Adipose tissue (tissue), 3 donors: ENCODE results near the gene SYTL2. TPM values are rescaled to one million over a fixed set of nuclear protein-coding genes. Genes with fewer than 3 reads are reported as not detected.

Source experiments
- H3K27ac ChIP-seq: one replicate; pipeline ENCODE4 v1.5.1; 2013; ENCODE audit warnings: low read depth, low read length
- WGBS, 3 donors: extraction: QIAGEN DNeasy Blood & Tissue Kit; methylation state at CpG; one replicate each; pipeline ENCODE4 v1.1.7; 2013; 5-methylcytosine and 5-hydroxymethylcytosine counted together
- polyA plus RNA-seq, 3 donors: library from polyadenylated mRNA; stranded (reverse); fragments of 200-250 nt; gene quantifications; one replicate each; pipeline ENCODE4 v1.2.3, GENCODE V29; 2013
- donor health status: healthy with polysubstance abuse.
- donor health status: Bipolar disorder and iron deficiency.
- donor health status: healthy.

The SYTL2 gene
- polyA plus RNA-seq, 3 donors, result 1.2 to 11.0 (median 10.1) TPM

DNA sequence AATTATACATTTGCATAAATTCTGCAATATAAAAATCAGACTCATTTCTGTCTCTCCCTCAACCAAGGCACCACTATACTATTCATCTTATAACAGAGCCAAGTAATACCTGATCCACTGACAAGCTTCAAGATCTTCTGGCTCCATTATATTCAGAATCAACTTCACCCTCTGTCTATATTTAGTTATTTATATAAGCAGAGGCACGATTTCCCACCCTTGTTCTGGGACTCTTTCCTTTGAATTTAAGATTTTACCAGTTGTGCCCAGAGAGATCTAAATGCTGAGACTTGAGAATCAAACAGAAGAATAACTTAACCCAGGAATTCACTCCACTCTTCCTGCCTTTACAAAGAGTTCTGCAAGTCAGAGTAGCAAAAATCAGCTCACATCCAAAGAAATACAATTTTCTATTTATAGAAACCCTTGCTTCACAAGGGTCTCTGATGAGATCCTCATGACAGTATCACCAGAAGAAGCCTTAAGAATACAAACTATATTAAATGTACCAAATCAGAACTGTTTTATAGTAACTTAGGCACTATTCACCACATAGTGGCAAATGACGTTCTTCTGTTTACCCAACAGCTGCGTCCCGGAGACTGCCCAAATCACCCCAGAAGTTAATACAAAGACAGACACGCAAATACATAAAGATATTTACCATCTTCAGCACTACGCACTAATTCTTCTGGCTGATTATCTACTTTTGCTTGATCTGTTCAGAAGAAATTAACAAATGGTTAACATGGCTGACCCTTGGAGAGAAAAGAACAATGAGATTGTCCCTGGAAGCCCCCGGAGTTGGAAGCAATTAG lies 92.6 kb downstream of the SYTL2 start:
- 32 to 66% (median 65%) methylated on average over 7 of the region's 7 CpGs for WGBS, 3 donors

DNA sequence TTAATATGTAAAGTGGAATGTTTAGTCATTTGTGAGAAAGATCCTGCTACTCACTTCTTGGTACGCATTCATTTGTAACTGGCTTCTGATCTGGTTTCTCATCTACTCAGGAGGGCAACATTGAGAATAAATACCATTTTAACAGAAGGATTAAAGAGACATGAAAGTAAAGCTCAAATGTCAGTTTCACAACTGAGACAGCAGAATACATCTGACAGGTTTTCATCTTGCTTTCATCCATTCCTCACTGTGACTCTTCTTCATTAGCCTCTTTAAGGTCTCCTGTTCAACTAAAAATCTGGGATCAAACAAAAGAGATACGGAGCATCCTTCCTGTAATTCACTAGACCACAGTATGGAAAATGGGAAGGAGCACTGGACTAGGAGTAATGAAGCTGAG lies 93.5 kb downstream of the SYTL2 start:
- no peak overlapping the region for H3K27ac ChIP-seq
- WGBS, 3 donors, result 84 to 93% (median 88%) methylated on average over 2 of the region's 2 CpGs

More for the DNA sequence above, 92.6 kb downstream of the SYTL2 start:
- no peak overlapping the region for H3K27ac ChIP-seq

DNA sequence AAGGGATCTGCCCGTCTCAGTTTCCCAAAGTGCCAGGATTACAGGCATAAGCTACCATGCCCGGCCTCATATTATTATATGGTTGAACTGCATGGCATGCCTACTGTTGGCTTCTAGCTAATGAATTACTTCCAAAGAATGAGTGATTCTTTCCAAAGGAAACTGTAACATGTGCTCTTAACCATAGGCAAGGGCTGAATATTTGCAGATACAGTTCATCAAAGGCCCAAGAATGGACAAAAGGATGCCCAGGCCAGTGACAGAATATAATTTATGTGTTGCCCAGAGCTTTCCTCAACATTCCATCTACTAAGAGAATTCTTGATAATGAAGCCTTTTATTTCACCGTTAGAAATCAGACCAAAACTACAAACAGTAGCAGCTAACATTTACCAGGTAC lies 98.0 kb downstream of the SYTL2 start:
- no peak overlapping the region for H3K27ac ChIP-seq

DNA sequence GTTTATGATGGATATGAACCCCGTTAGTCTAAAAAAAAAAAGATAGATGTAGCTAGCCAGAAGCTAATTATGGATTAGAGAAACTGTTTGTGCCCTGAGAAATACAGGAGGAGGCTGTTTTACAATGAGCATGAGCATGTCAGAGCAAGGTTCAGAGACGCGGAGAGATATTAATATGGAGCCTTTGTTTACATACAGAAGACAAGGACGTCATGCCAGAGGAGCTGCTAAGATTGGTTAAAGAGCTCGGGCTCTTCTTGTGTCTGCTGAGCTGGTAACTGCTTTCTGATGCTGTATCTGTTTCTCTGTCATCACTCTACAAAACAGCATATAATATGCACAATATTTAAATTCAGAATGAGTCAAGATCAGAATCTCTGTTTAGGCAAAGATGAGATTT lies 100.0 kb downstream of the SYTL2 start:
- 52 to 71% (median 71%) methylated on average over 5 of the region's 5 CpGs for WGBS, 3 donors
- H3K27ac ChIP-seq, result no peak overlapping the region

More for the DNA sequence above, 98.0 kb downstream of the SYTL2 start:
- WGBS, 3 donors, result 83 to 92% (median 86%) methylated on average over 3 of the region's 3 CpGs

DNA sequence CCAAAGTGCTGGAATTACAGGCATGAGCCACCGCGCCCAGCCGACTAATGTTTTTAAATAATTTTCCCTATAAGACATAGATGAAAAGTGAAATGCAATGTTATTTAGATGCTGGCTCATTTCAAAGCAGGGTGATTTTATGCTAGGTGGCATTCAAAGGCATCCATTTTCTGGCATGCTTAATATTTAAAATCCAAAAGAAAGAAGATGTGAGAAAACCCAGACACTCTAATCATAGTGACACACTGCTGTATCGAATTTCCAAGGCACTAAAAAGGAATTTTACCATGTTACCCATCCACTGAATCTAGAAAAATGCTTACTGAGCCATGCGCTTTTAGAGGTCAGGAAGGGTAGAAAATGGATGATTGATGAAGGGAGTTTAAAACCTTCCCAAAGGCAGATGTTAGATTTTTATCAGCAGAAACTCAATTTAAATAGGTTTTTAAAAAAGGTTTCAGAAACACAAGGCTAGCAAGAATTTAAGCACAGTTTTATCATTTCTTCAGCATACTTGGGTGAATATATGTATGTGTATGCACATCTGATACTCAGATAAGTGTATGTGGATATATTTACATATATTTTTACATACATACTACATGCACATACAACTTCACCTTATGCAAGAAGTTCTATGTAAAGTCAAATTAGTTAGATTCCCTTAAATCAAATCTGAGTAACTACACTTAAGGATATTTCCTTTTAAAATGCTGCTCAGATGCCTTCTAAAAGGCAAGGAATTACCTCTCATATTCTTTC lies 100.8 kb downstream of the SYTL2 start:
- no peak overlapping the region for H3K27ac ChIP-seq
- 78 to 87% (median 85%) methylated on average over 5 of the region's 5 CpGs for WGBS, 3 donors

DNA sequence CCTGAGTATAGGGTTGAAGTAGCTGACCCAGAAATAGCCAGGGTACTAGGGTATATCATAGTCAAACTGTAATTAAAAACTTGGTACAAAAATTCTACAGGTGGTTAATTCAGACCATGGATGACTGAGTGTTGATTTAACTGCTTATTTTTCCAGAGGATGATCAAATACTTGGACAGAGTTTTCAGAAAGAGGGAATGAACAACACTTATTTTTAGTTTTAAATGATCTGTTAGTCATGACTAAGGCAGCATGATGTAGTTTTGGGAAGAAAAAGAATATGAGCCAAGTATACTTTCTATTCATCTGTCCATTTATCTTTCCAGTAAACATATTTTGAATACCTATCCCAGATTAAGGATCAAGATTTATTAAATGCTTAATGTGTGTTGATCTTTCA lies 105.1 kb downstream of the SYTL2 start:
- H3K27ac ChIP-seq, result no peak overlapping the region

DNA sequence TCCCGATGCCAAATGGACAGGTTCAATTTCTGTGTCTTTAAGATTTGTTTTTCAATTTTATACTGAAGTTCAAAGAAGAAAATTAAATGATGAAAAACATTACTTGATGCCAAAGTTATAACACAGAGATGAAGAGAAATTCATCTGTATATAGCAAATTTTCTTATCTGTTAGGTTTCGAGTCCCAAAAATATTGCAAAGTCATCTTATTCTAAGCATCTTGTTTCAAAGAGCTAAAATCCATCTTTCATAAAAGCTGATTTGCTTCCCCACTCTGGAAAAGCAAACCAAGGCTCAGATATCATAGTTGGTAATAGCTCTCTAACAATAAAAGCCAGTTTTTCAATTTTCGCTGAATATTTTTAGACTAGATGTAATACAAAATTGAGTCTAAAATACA lies 106.0 kb downstream of the SYTL2 start:
- no peak overlapping the region for H3K27ac ChIP-seq
- 93 to 98% (median 98%) methylated on average over 3 of the region's 3 CpGs for WGBS, 3 donors

DNA sequence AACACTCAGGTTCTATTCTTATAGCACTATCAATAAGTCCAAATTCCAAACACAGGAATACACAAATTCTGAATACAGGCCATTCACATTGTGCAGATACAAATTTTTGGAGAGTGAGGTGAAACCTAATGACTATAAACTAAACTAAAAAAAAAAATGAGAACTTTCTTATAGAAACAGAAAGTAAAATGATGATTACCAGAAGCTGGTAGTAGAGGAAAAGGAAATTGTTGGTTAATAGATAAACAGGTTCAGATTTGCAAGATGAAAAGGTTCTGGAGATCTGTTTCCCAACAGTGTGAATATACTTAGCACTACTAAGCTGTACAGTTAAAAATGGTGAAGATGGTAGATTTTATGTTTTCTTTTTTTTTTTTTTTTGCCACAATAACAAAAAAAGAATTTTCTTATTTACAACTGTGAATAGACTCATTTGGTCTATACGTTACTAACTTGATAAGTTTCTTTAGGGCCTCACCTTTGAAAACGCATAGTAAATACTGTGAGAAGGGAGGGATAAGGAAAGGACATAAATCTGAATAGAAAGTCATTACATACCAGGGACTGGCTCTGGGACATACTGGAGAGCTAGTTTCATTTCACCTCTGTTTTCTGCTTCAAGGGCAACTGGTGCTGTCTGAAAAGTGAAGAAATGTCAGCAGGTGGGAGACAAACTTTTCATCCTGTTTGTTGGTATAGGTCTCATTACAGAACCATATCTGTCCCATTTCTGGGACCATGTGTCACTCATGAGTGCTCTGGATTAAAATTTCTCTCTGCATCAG lies 110.8 kb downstream of the SYTL2 start:
- H3K27ac ChIP-seq, result no peak overlapping the region
- WGBS, 3 donors, result 66 to 81% (median 77%) methylated on average over 2 of the region's 2 CpGs

DNA sequence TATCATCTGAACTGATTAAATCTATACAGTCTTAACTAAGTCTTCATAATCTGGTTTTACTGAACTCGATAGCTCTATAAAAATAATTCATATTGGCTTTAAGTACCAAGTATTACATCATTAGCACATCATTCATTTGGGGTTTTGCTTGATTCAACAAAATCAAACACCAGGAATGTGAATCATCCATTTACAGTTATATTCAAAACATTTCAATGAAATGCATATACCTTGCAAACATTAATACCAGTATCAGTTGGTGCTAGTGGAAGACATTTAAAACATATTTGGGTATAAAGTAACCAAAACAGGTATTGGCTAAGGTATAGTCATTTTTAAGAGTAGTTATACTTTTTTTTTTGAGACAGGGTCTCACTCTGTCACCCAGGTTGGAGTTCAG lies 112.7 kb downstream of the SYTL2 start:
- 66 to 91% (median 84%) methylated on average over 1 of the region's 1 CpG for WGBS, 3 donors

DNA sequence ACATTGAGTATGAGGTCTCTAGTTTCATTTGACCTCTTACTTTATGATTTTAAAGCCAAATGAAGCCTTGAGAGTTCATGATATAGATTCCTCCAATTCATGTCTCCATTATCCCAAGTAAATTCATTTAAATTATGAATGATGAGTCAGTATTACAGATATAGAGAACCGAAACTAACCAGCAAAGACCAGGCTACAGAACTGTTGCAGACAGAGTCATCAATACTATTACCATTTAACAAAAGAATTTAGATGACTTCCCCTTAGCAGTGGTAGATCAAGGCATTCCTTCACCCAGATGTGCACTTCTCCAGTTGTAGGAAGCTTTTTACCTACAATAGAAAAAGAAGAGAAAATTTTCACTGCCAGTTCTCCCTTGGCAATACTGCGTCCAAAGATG lies 113.2 kb downstream of the SYTL2 start:
- WGBS, 3 donors, result 88 to 92% (median 91%) methylated on average over 2 of the region's 2 CpGs
- no peak overlapping the region for H3K27ac ChIP-seq

More for the DNA sequence above, 112.7 kb downstream of the SYTL2 start:
- no peak overlapping the region for H3K27ac ChIP-seq

DNA sequence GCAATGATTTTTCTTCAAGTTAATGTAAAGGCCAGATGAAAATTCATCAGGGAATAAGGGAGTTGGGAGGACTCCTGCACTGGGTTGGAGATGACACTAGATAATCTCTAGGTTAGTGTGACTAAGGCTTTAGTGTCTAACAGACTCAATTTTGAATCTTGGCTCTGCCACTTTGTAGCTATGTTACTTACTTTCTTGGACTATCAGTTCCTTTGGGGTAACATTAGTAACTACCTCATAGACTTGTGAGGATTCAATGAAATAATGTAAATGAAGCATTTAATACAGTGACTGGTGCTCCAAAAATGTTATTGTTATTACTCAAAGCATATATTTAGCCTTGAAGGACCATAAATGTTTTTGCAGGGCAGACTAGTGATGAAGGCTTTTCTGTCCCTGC lies 115.4 kb downstream of the SYTL2 start:
- no peak overlapping the region for H3K27ac ChIP-seq

DNA sequence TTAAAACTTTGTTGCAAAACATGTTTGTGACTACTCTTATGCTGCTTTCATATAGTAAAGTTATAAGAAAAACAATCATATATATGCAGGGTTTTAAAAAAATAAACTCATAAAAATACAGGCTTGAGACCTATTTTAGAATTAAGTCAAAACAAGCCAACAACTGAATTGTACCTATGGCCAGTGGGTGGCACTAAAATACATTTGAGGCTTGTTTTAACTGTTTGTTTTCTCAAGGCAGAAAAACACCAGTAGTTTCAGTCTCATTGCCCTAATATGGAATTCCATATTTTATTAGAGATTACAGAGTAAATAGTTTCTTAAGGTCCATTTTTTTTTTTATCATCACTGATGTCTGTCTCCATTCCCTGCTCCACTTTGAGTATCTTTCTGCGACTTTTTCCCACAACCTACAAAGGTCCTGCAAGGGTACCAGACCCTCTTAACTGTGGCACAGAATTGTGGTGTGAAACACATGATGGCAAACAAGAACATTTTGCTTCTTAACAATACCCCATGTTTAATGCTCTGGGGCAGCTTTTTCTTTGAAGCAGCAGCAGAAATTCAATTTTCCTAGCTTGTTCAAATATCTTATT lies 116.5 kb downstream of the SYTL2 start:
- H3K27ac ChIP-seq, result no peak overlapping the region
- WGBS, 3 donors, result 93 to 98% (median 97%) methylated on average over 1 of the region's 1 CpG

DNA sequence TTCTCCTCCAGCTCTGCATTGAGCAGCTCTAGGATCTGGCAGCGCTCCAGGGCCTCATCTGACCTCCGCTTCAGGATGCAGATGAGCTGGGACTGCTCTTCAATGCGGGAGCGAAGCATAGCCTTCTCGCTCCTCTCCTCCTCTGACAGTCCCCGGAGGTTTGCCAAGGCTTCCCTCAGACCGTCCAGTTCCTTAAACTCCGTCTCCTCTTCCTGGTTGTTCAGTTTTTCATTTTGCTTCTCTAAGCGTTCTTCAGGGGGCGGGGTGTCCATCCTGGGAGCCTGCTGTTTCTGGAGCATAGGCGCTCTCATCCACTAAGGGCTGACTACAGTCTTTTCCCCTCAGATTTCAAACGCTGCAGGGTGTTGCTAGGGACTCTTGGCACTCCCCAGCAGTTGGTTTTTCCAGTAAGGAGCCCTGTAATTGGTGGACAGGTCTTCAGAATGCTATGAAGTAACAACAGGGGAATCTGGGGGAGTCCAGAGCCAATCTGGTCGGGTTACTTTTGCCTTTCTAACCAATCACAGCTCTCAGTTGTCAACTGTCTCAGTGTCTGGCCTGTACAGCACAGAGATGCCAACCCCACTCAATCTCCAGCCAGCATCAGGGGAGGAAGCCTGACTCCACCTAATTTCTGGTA lies 125.0 kb downstream of the SYTL2 start, which contains the start of gene CCDC89:
CCDC89 (minus strand) TSS at position 376 of the 640 bp plus-strand sequence; CDS start at position 311, 65 bp downstream.
- H3K27ac ChIP-seq, result no peak within 1 kb of the TSS
- 37 to 68% (median 44%) methylated on average over 13 of the region's 13 CpGs for WGBS, 3 donors

DNA sequence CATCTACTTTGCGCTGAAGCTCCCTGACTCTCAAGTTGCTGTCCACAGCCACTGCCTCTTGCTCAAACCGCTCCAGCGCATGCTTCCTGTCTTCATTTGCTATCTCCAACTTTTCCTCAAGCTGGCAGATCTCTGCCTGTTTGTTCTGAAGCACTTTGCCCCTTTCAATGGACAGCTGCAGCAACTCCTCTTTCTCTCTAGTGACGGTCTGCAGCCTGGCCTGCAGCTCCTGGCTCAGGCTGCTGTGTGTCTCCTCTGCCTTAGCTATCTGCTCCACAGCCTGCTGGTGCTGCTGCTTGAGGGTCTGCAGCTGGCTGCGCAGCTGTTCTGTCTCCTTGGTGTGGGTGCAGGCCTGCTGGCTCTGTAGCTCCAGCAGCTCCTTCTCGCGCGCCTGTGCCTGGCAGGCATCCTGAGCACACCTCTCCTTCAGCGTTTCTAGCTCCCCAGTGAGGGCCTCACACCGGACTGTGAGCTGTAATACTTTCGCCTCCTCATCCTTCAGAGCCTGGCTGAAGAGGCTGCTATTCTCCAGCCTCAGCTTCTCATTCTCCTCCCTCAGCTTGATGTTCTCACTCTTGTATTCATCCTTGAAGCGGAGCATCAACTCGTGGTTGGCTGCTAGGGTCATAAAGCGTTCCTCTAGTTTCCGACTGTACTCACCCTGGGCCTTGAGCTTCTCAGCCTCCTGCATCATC lies 125.7 kb downstream of the SYTL2 start:
- no peak overlapping the region for H3K27ac ChIP-seq
- 55 to 78% (median 57%) methylated on average over 15 of the region's 15 CpGs for WGBS, 3 donors

DNA sequence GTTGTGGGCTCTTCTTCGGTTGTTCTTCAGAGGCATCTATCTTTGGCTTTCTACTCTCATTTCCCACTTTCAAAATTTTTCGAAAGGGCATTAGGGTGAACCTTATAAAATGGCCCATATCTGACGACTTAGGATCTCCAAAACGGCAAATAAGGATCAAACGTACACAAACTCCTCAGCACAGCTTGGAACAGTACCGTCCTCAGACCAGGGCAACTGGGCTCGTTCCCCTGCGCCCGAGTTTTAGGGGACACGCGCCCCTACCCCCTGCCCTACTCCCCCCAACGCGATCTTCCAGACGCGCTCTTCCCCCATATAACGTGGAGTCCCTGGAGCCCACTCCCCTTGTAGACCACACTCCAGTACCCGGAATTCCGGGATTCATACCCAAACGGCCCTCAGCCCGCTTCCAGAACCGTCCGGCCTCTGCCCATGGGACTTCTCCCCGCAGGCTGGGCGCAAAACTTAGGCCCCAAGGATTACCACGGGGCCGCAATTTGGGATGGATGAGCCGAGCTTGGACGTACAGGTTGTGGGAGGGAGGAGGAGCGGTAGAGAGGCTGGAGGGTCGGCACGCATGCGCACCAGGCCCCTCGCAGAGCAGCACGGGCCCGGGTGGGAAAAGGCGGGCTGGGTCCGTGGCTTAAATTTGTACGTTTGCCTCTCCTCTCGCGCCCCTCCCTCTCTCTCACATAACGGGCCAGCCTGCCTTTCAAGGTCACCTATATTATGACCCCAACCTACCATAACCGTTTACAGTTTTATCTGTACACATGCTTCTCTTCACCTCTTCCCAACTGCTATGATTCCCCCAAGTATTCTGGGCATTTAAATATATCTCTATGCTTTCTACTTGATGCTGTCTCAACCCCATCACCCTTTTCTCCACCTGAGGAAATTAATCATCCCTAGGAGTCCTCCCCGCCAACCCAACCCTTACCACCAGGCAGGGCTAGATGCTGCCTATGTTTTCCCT lies 128.3 kb downstream of the SYTL2 start:
- WGBS, 3 donors, result 20 to 30% (median 20%) methylated on average over 43 of the region's 43 CpGs
- H3K27ac ChIP-seq, result no peak overlapping the region

DNA sequence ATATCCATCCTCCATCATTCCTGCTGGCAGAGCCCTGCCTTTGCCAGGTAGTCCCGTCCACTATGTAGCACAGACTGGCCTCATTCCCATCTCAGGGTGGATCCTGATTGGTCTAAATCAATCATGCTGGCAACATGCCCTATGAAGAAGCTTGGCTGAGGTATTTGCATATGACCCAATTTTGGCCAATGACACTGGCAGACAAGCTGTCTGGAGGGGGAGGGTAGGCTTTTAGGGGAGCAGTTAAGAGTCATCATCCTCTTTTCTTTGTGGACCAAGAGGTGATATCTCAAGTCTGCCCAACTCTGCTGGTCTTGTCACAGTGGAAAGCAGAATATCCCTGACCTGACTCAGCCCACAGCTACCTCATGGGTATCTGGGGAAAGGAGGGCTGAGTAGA lies 130.0 kb downstream of the SYTL2 start:
- H3K27ac ChIP-seq, result no peak overlapping the region
- WGBS, 3 donors, result 66 to 82% (median 68%) methylated on average over 1 of the region's 1 CpG
